Prostate gland (tissue), 2 donors: Measurements from ENCODE around the gene TBC1D32. TPM values are rescaled to one million over a fixed set of nuclear protein-coding genes. Genes with fewer than 3 reads are reported as not detected.
"Not testable (repeated sequence)": the region's sequence is repeated elsewhere in the genome, so short reads cannot be mapped to it uniquely, and the experiment has no call there.

Experiments
- DNase-seq: peaks from one replicate; pipeline ENCODE4 v3.0.0-alpha.2; 2019; ENCODE audit warnings: low spot score
- H3K27ac ChIP-seq, 2 donors: fragments of 200-600 bp; sonication (generic); 2 replicates each; pipeline ENCODE4 v1.5.1; 2017 to 2019
- H3K27me3 ChIP-seq: fragments of 200-600 bp; sonication (generic); replicated peaks from 2 replicates; pipeline ENCODE4 v1.5.1; 2019; ENCODE audit not compliant: insufficient read depth
- H3K36me3 ChIP-seq, 2 donors: fragments of 200-600 bp; sonication (generic); 1 replicate in 1 of 2; 2 replicates in 1 of 2; pipeline versions ENCODE4 v1.5.1 to v1.8.1; 2017 to 2019
- H3K4me1 ChIP-seq: fragments of 200-600 bp; sonication (generic); replicated peaks from 2 replicates; pipeline ENCODE4 v1.5.1; 2019
- H3K4me3 ChIP-seq, 2 donors: fragments of 200-600 bp; sonication (generic); 2 replicates each; pipeline ENCODE4 v1.5.1; 2017 to 2019
- H3K9me3 ChIP-seq: fragments of 200-600 bp; sonication (generic); 2 replicates; pipeline ENCODE4 v1.5.1; 2017
- POLR2A ChIP-seq: fragments of 450-650 bp; IDR thresholded peaks from one replicate; pipeline ENCODE4 v1.6.1; 2016; ENCODE audit warnings: antibody characterized with exemption, mild to moderate bottlenecking
- POLR2AphosphoS5 ChIP-seq: sonication (generic); formaldehyde crosslinking; IDR thresholded peaks from one replicate; pipeline ENCODE4 v1.6.1; 2017; ENCODE audit warnings: antibody characterized with exemption
- WGBS: methylation state at CpG from one replicate; pipeline ENCODE4 v1.1.5; 2018; 5-methylcytosine and 5-hydroxymethylcytosine counted together
- intact Hi-C: fragments of 100-400 bp; cut with DNase I; formaldehyde crosslinking; loops from one replicate; pipeline ENCODE4 v1.14.2; 2022
- total RNA-seq, 2 donors: library from RNA; depleted of rRNA; stranded (reverse); fragments of >200 nt; gene quantifications; one replicate each; pipeline ENCODE4 v1.1.0, GENCODE V29; 2016
- TF ChIP-seq, protein P1 (sequence below), 4 experiments: fragments of 200-600 bp in 2 of 4; fragments of 450-650 bp in 2 of 4; sonication (generic) in 2 of 4; IDR thresholded peaks; 1 replicate in 3 of 4; 2 replicates in 1 of 4; pipeline ENCODE4 v1.5.1; 2016 to 2019; ENCODE audit warnings: antibody characterized with exemption in 4 of 4, mild to moderate bottlenecking in 2 of 4, moderate library complexity in 2 of 4

Gene TBC1D32
- total RNA-seq, 2 donors from 2014 or later: 10.7 to 11.1 TPM

DNA sequence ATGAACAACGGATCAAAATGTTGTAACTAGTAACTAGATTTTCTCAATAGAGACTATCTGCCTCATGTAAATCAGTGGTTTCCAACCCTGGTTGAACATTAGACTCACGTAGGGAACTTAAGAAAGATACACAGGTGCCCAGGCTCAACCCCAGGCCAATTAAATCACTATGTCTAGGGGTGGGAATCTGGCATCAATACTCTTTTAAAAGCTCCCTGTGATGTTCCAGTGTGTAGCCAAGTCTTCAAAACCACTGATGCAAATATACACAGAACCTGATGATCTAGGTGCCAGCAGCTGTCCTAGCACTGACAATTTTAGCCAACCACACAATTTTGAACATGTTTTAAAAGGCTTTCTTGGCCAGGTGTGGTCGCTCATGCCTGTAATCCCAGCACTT lies 128.7 kb downstream of the TBC1D32 start:
- Histone ChIP-seq H3K27ac (no peak overlapping the region), H3K27me3 (no peaks in the 10 kb centered on the region), H3K9me3 (no peaks in the 10 kb centered on the region), H3K36me3 (no peaks in the 10 kb centered on the region), H3K4me3 (no peak overlapping the region), H3K4me1 (no peaks in the 10 kb centered on the region)
- 84% methylated on average over 3 of the region's 3 CpGs for WGBS
- no peak for DNase-seq
- intact Hi-C loops: no loop called here
- TF ChIP-seq POLR2A: no peak
- no peak for TF ChIP-seq POLR2AphosphoS5
- TF ChIP-seq, protein P1, sequence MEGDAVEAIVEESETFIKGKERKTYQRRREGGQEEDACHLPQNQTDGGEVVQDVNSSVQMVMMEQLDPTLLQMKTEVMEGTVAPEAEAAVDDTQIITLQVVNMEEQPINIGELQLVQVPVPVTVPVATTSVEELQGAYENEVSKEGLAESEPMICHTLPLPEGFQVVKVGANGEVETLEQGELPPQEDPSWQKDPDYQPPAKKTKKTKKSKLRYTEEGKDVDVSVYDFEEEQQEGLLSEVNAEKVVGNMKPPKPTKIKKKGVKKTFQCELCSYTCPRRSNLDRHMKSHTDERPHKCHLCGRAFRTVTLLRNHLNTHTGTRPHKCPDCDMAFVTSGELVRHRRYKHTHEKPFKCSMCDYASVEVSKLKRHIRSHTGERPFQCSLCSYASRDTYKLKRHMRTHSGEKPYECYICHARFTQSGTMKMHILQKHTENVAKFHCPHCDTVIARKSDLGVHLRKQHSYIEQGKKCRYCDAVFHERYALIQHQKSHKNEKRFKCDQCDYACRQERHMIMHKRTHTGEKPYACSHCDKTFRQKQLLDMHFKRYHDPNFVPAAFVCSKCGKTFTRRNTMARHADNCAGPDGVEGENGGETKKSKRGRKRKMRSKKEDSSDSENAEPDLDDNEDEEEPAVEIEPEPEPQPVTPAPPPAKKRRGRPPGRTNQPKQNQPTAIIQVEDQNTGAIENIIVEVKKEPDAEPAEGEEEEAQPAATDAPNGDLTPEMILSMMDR (IDR thresholded peaks at IDR 0.05): no peak

DNA sequence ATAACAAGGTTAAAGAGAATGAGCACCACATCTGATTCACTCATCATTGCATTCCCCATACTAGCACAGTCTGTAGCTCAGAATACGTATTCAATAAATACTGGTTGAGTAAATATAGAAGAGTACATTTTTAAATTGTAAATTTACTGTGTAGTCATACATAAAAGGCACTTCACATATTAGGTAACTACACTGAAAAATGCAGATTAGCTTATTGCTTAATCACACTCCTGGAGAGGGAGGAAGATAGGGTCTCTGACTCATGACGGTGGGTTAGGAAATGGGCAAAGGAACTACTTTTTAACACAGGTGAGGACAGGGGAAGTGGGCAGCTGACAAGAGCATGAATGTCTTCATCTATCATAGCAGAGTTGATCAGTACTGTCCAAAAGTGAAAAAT lies 133.2 kb downstream of the TBC1D32 start:
- H3K27ac ChIP-seq: no peak overlapping the region
- intact Hi-C loops: no loop called here
- H3K9me3 ChIP-seq: no peaks in the 10 kb centered on the region
- no peaks in the 10 kb centered on the region for H3K36me3 ChIP-seq
- no peak for TF ChIP-seq POLR2A
- TF ChIP-seq, protein P1 (IDR thresholded peaks at IDR 0.05): no peak
- no peak for TF ChIP-seq POLR2AphosphoS5
- H3K4me3 ChIP-seq: no peak overlapping the region
- DNase-seq: no peak
- H3K4me1 ChIP-seq: no peaks in the 10 kb centered on the region
- H3K27me3 ChIP-seq: no peaks in the 10 kb centered on the region
- 70% methylated on average over 2 of the region's 2 CpGs for WGBS

DNA sequence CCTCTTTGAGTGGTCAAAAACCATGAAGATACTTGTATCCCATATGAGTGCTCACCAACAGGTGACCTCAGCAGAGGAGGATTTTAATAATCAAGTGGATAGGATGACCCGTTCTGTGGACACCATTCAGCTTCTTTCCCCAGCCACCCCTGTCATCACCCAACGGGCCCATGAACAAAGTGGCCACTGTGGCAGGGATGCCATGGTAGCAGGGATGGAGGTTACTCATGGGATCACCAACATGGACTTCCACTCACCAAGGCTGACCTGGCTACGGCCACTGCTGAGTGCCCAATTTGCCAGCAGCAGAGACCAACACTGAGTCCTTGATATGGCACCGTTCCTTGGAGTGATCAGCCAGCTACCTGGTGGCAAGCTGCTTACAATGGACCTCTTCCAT lies 138.2 kb downstream of the TBC1D32 start:
- H3K27ac ChIP-seq, H3K4me3 ChIP-seq, H3K9me3 ChIP-seq, H3K36me3 ChIP-seq, H3K4me1 ChIP-seq, DNase-seq, intact Hi-C loops, H3K27me3 ChIP-seq: not testable (repeated sequence)
- WGBS: 97% methylated on average over 4 of the region's 4 CpGs

DNA sequence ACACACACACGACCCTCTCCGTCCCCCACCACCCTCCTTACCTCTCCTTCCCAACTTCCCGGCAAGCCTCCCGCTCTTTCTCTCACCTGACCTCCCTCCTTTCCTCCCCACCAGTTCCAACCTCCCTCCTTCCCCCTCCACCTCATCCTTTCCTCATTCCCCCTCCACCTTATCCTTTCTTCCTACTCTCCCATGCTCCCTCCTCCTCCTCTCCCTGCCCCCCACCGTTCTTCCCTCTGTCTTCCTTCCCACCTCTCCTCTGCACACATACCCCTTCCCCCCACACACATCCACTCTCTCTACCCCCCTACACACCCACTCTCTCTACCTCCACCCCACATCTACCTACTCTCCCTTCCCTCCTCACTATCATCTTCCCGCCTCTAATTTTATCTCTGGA lies 144.2 kb downstream of the TBC1D32 start:
- DNase-seq: no peak
- Histone ChIP-seq H3K9me3 (no peaks in the 10 kb centered on the region), H3K4me3 (no peak overlapping the region), H3K27ac (no peak overlapping the region), H3K4me1 (no peaks in the 10 kb centered on the region), H3K36me3 (no peaks in the 10 kb centered on the region), H3K27me3 (no peaks in the 10 kb centered on the region)
- TF ChIP-seq, protein P1 (IDR thresholded peaks at IDR 0.05): no peak
- no peak for TF ChIP-seq POLR2AphosphoS5
- no peak for TF ChIP-seq POLR2A
- 71% methylated on average over 6 of the region's 6 CpGs for WGBS
- intact Hi-C loops: no loop called here

DNA sequence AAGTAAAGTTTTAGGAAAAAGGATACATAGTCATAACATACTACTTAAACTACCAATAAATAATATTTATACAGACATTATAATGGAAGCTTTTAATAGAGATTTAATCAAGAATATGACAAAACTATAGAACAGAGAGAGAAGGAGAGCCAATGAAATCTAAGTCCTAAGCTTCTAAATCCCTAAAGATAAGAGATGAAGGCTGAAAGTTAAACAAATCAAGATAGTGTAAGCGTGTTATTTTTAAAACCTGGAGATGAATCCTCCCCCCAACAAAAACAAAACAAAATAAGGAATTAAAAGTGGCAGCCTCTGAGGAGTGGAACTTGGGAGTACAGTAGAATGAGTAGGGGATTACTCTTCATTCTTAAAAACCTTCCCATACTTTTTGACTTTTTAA lies 145.9 kb downstream of the TBC1D32 start:
- TF ChIP-seq POLR2AphosphoS5 (no peak), POLR2A (no peak)
- TF ChIP-seq, protein P1 (IDR thresholded peaks at IDR 0.05): no peak
- intact Hi-C loops: no loop called here
- Histone ChIP-seq H3K27me3 (no peaks in the 10 kb centered on the region), H3K4me1 (no peaks in the 10 kb centered on the region), H3K9me3 (no peaks in the 10 kb centered on the region), H3K4me3 (no peak overlapping the region), H3K27ac (no peak overlapping the region), H3K36me3 (no peaks in the 10 kb centered on the region)
- whole genome bisulfite sequencing: 23% methylated on average over 1 of the region's 1 CpG
- DNase-seq: no peak
